ENCODE measurements around the gene GARRE1. TPM values are rescaled to one million over a fixed set of nuclear protein-coding genes. Genes with fewer than 3 reads are reported as not detected.

GARRE1 gene
- total RNA-seq, 1 donor from 2014 or later: 33.5 TPM

GRCh38 chr19:34254698-34255432 lies 511 bp downstream of the GARRE1 start:
- TF ChIP-seq, protein P1, sequence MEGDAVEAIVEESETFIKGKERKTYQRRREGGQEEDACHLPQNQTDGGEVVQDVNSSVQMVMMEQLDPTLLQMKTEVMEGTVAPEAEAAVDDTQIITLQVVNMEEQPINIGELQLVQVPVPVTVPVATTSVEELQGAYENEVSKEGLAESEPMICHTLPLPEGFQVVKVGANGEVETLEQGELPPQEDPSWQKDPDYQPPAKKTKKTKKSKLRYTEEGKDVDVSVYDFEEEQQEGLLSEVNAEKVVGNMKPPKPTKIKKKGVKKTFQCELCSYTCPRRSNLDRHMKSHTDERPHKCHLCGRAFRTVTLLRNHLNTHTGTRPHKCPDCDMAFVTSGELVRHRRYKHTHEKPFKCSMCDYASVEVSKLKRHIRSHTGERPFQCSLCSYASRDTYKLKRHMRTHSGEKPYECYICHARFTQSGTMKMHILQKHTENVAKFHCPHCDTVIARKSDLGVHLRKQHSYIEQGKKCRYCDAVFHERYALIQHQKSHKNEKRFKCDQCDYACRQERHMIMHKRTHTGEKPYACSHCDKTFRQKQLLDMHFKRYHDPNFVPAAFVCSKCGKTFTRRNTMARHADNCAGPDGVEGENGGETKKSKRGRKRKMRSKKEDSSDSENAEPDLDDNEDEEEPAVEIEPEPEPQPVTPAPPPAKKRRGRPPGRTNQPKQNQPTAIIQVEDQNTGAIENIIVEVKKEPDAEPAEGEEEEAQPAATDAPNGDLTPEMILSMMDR (IDR thresholded peaks at IDR 0.05): no peak
- Mint-ChIP-seq H3K9me3 (ENCODE audit: unreplicated experiment) (no peaks in the 10 kb centered on the region), H3K4me1 (ENCODE audit: unreplicated experiment) (peaks cover 36% of the 10 kb centered on the region), H3K4me3 (ENCODE audit: unreplicated experiment) (peak overlapping the region; percentile 74), H3K27me3 (ENCODE audit: unreplicated experiment) (no peaks in the 10 kb centered on the region), H3K27ac (ENCODE audit: unreplicated experiment) (peak overlapping the region; percentile 77), H3K36me3 (ENCODE audit: unreplicated experiment) (peaks cover 2% of the 10 kb centered on the region)
- DNase-seq (ENCODE audit: extremely low spot score, unreplicated experiment): peak; percentile 87

DNA sequence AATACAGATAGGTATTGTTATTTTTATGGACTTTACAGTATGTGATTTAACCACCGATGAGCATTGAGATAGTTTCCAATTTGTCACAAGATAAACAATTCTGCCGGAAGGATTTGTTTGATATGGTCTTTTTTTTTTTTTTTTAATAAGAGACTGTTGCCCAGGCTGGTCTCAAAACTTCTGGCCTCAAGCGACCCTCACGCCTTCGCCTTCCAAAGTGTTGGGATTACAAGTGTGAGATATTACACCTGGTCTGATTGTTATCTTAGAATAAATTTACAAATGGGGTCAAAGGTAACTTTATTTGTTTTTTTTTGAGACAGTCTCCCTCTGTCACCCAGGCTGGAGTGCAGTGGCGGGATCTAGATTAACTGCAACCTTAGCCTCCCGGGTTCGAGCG lies 1.2 kb downstream of the GARRE1 start:
- H3K4me3 Mint-ChIP-seq (ENCODE audit: unreplicated experiment): peak overlapping the region; percentile 74
- peaks cover 2% of the 10 kb centered on the region for H3K36me3 Mint-ChIP-seq (ENCODE audit: unreplicated experiment)
- TF ChIP-seq, protein P1 (IDR thresholded peaks at IDR 0.05): no peak
- no peaks in the 10 kb centered on the region for H3K27me3 Mint-ChIP-seq (ENCODE audit: unreplicated experiment)
- H3K27ac Mint-ChIP-seq (ENCODE audit: unreplicated experiment): peak overlapping the region; percentile 77
- no peak for DNase-seq (ENCODE audit: extremely low spot score, unreplicated experiment)
- H3K9me3 Mint-ChIP-seq (ENCODE audit: unreplicated experiment): no peaks in the 10 kb centered on the region
- peaks cover 40% of the 10 kb centered on the region for H3K4me1 Mint-ChIP-seq (ENCODE audit: unreplicated experiment)

GRCh38 chr19:34256835-34257558 lies 2.6 kb downstream of the GARRE1 start:
- H3K9me3 Mint-ChIP-seq (ENCODE audit: unreplicated experiment): no peaks in the 10 kb centered on the region

GRCh38 chr19:34257559-34257924 lies 3.2 kb downstream of the GARRE1 start:
- DNase-seq (ENCODE audit: extremely low spot score, unreplicated experiment): no peak
- TF ChIP-seq, protein P1 (IDR thresholded peaks at IDR 0.05): no peak
- no peaks in the 10 kb centered on the region for H3K9me3 Mint-ChIP-seq (ENCODE audit: unreplicated experiment)
- H3K36me3 Mint-ChIP-seq (ENCODE audit: unreplicated experiment): peaks cover 2% of the 10 kb centered on the region
- peaks cover 51% of the 10 kb centered on the region for H3K4me1 Mint-ChIP-seq (ENCODE audit: unreplicated experiment)
- peak overlapping the region; percentile 24 for H3K4me3 Mint-ChIP-seq (ENCODE audit: unreplicated experiment)
- peak overlapping the region; percentile 58 for H3K27ac Mint-ChIP-seq (ENCODE audit: unreplicated experiment)
- H3K27me3 Mint-ChIP-seq (ENCODE audit: unreplicated experiment): no peaks in the 10 kb centered on the region

More at GRCh38 chr19:34256835-34257558, 2.6 kb downstream of the GARRE1 start:
- H3K27ac Mint-ChIP-seq (ENCODE audit: unreplicated experiment): peak overlapping the region; percentile 58
- peak overlapping the region; percentile 24 for H3K4me3 Mint-ChIP-seq (ENCODE audit: unreplicated experiment)
- H3K4me1 Mint-ChIP-seq (ENCODE audit: unreplicated experiment): peaks cover 51% of the 10 kb centered on the region
- no peaks in the 10 kb centered on the region for H3K27me3 Mint-ChIP-seq (ENCODE audit: unreplicated experiment)
- no peak for DNase-seq (ENCODE audit: extremely low spot score, unreplicated experiment)
- TF ChIP-seq, protein P1 (IDR thresholded peaks at IDR 0.05): no peak
- peaks cover 2% of the 10 kb centered on the region for H3K36me3 Mint-ChIP-seq (ENCODE audit: unreplicated experiment)
